ENCODE data around the gene LRR1.

GRCh38 chr14:49641697-49642129, 43.0 kb downstream of the LRR1 start:
- no peak for TF ChIP-seq POLR2A (IDR thresholded peaks at IDR 0.05)
- no peak for TF ChIP-seq CTCF (IDR thresholded peaks at IDR 0.05)
